ENCODE measurements around the gene LRCH1. TPM values are rescaled to one million over a fixed set of nuclear protein-coding genes. Genes with fewer than 3 reads are reported as not detected.

The LRCH1 gene
- total and polyA plus RNA-seq, 2 of the 13 experiments (the other 11 are each of a cell fraction or from before 2014, with no cell fraction given): 4.1 to 12.6 TPM

DNA sequence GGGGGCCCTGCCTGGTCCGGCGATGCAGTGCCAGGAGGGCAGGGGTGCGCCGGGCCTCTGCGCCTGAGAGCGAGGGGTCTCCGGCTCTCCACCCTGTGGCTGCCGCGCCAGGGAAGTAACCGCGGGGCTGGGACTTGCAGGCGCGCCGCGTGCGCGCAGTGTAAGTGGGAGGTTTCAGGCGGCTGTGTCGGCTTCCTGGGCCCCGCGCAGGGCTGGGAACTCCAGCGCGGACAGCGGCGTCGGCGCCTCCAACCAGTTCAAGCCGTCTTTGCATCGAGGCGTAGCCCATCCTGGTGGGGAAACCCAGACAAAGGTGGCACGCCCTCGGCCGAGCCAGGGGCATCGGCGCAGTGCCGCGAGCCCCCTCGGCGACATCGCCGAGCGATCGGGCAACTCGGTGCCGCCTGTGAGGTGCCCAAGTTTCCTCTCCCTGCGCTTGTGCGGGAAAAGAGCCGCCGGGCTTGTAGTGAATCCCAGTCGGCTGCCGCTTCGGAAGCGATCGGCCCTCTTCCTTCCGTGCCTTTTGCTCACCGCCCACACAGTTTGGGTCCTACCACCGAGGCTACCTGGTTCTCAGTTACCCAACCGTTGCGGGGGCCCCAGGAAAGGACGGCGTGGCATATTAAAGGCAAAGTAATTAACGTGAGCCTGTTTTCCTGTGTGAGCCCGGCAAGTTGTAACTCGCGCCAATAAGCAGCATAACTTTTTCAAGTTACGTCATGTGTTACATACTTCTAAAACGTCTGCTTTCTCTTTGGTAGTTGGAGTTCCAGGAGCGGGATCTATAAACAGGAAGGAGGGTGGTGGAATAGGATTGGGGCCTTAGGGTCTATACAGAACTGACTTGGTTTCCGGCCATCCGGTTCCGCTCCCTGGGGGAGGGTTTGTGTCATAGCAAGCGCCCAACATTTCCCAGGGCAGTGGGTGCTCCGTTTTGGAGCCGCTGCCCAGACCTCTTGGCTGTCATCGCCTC, 1.2 kb downstream of the LRCH1 start (continued):
- TF ChIP-seq, protein P1, sequence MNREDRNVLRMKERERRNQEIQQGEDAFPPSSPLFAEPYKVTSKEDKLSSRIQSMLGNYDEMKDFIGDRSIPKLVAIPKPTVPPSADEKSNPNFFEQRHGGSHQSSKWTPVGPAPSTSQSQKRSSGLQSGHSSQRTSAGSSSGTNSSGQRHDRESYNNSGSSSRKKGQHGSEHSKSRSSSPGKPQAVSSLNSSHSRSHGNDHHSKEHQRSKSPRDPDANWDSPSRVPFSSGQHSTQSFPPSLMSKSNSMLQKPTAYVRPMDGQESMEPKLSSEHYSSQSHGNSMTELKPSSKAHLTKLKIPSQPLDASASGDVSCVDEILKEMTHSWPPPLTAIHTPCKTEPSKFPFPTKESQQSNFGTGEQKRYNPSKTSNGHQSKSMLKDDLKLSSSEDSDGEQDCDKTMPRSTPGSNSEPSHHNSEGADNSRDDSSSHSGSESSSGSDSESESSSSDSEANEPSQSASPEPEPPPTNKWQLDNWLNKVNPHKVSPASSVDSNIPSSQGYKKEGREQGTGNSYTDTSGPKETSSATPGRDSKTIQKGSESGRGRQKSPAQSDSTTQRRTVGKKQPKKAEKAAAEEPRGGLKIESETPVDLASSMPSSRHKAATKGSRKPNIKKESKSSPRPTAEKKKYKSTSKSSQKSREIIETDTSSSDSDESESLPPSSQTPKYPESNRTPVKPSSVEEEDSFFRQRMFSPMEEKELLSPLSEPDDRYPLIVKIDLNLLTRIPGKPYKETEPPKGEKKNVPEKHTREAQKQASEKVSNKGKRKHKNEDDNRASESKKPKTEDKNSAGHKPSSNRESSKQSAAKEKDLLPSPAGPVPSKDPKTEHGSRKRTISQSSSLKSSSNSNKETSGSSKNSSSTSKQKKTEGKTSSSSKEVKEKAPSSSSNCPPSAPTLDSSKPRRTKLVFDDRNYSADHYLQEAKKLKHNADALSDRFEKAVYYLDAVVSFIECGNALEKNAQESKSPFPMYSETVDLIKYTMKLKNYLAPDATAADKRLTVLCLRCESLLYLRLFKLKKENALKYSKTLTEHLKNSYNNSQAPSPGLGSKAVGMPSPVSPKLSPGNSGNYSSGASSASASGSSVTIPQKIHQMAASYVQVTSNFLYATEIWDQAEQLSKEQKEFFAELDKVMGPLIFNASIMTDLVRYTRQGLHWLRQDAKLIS (CRISPR knock-in tag; IDR thresholded peaks at IDR 0.05): no peak
- no peak for TF ChIP-seq ZNF605 (CRISPR knock-in tag; IDR thresholded peaks at IDR 0.05)
- no peak for TF ChIP-seq ATF2 (CRISPR knock-in tag; IDR thresholded peaks at IDR 0.05)
- 0 out of 2 replicates have a peak, but pooled peaks have one; percentile 39 for TF ChIP-seq FLYWCH1 (CRISPR knock-in tag; IDR thresholded peaks at IDR 0.05)
- no peak for TF ChIP-seq SNAPC4 (CRISPR knock-in tag; IDR thresholded peaks at IDR 0.05)
- TF ChIP-seq ZNF512 (CRISPR knock-in tag; IDR thresholded peaks at IDR 0.05): no peak
- TF ChIP-seq, protein P2, sequence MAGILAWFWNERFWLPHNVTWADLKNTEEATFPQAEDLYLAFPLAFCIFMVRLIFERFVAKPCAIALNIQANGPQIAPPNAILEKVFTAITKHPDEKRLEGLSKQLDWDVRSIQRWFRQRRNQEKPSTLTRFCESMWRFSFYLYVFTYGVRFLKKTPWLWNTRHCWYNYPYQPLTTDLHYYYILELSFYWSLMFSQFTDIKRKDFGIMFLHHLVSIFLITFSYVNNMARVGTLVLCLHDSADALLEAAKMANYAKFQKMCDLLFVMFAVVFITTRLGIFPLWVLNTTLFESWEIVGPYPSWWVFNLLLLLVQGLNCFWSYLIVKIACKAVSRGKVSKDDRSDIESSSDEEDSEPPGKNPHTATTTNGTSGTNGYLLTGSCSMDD (CRISPR knock-in tag; IDR thresholded peaks at IDR 0.05): no peak
- TF ChIP-seq GATA4 (IDR thresholded peaks at IDR 0.05; ENCODE audit: borderline replicate concordance, low read depth): 0 out of 2 replicates have a peak, but pooled peaks have one; percentile 32
- no peak for TF ChIP-seq HNRNPK (IDR thresholded peaks at IDR 0.05; ENCODE audit: low read depth, low read length, poor library complexity, severe bottlenecking)
- no peak for TF ChIP-seq MAFK (conservative IDR thresholded peaks at IDR 0.05 in 1 of 2, IDR thresholded peaks at IDR 0.05 in 1 of 2; ENCODE audit: low read length in 2 of 2)

All from HepG2 (cell line).